Keratinocyte (primary cell): ENCODE measurements around the gene F11. TPM values are rescaled to one million over a fixed set of nuclear protein-coding genes. Genes with fewer than 3 reads are reported as not detected.

ENCODE experiments used
- DNase-seq: peaks from one replicate; pipeline ENCODE4 v3.0.0-alpha.2; 2011; ENCODE audit warnings: low read depth, missing footprints, low spot score
- FAIRE-seq: peaks from 2 replicates; lab custom pipeline; 2011; peaks lifted over from hg19 to GRCh38; lab: Jason Lieb, UNC
- H2AFZ ChIP-seq: 2 replicates; pipeline ENCODE4 v1.6.0; 2012; ENCODE audit warnings: low read length, control low read depth, inconsistent platforms; ENCODE audit not compliant: control insufficient read depth
- H3K27ac ChIP-seq: 2 replicates; pipeline ENCODE4 v1.5.1; 2011; ENCODE audit warnings: low read length; ENCODE audit not compliant: control insufficient read depth, insufficient read depth
- H3K27me3 ChIP-seq: 3 replicates; pipeline ENCODE4 v1.6.0; 2011; ENCODE audit warnings: low read length; ENCODE audit not compliant: control insufficient read depth, insufficient read depth; ENCODE audit errors: extremely low read depth
- H3K36me3 ChIP-seq, 2 experiments: 2 replicates in 1 of 2; 3 replicates in 1 of 2; pipeline ENCODE4 v1.5.1; 2011; ENCODE audit warnings: low read length in 2 of 2, mild to moderate bottlenecking in 1 of 2; ENCODE audit not compliant: control insufficient read depth in 2 of 2, insufficient read depth in 2 of 2; ENCODE audit errors: extremely low read depth in 1 of 2
- H3K4me1 ChIP-seq: 3 replicates; pipeline ENCODE4 v1.5.1; 2011; ENCODE audit warnings: low read length; ENCODE audit not compliant: control insufficient read depth, insufficient read depth; ENCODE audit errors: extremely low read depth
- H3K4me2 ChIP-seq: 3 replicates; pipeline ENCODE4 v1.6.0; 2011; ENCODE audit warnings: low read depth, low read length; ENCODE audit not compliant: control insufficient read depth, insufficient read depth; ENCODE audit errors: extremely low read depth
- H3K4me3 ChIP-seq, 3 experiments: fragments of 200-600 bp in 1 of 3; sonication (generic) in 1 of 3; 2 replicates in 2 of 3; 3 replicates in 1 of 3; pipeline ENCODE4 v1.5.1; 2011 to 2016; ENCODE audit warnings: low read length in 3 of 3, mild to moderate bottlenecking in 3 of 3, control low read depth in 2 of 3, inconsistent platforms in 1 of 3, low read depth in 1 of 3, mixed read lengths in 1 of 3, mixed run types in 1 of 3, moderate library complexity in 1 of 3; ENCODE audit not compliant: control insufficient read depth in 2 of 3, insufficient read depth in 2 of 3; ENCODE audit errors: extremely low read depth in 1 of 3
- H3K79me2 ChIP-seq: 2 replicates; pipeline ENCODE4 v1.6.0; 2012; ENCODE audit warnings: low read length; ENCODE audit not compliant: control insufficient read depth, insufficient read depth
- H3K9ac ChIP-seq: 3 replicates; pipeline ENCODE4 v1.6.0; 2011; ENCODE audit warnings: low read length; ENCODE audit not compliant: control insufficient read depth, insufficient read depth; ENCODE audit errors: extremely low read depth
- H3K9me1 ChIP-seq: 3 replicates; pipeline ENCODE4 v1.6.0; 2011; ENCODE audit warnings: low read length; ENCODE audit not compliant: control insufficient read depth, insufficient read depth; ENCODE audit errors: extremely low read depth
- H3K9me3 ChIP-seq: 2 replicates; pipeline ENCODE4 v1.5.1; 2012; ENCODE audit warnings: low read depth, low read length; ENCODE audit not compliant: control insufficient read depth
- H4K20me1 ChIP-seq: 3 replicates; pipeline ENCODE4 v1.6.0; 2011; ENCODE audit warnings: low read length; ENCODE audit not compliant: control insufficient read depth, insufficient read depth; ENCODE audit errors: extremely low read depth
- EZH2 ChIP-seq: IDR thresholded peaks from one replicate; pipeline ENCODE4 v1.6.1; 2012; ENCODE audit warnings: inconsistent platforms, mild to moderate bottlenecking, low read length, moderate library complexity
- dilution Hi-C: fragments of 300-500 bp; cut with MboI; formaldehyde crosslinking; loops from one replicate; pipeline ENCODE4 v1.7.0; 2020; ENCODE audit warnings: low sequenced_read_pairs; ENCODE audit not compliant: extremely low pct_ligation_motif_present
- polyA plus RNA-seq, 5 experiments: library from polyadenylated mRNA; depleted of rRNA in 3 of 5; stranded (reverse) in 3 of 5; stranded (forward) in 1 of 5; unstranded in 1 of 5; fragments of >200 nt; gene quantifications; 1 replicate in 1 of 5; 2 replicates in 3 of 5; 3 replicates in 1 of 5; pipeline versions ENCODE4 v1.2.1 to v1.2.3, GENCODE V29; 2011 to 2012; ENCODE audit warnings: missing spikeins in 2 of 5, low read depth in 1 of 5, low replicate concordance in 1 of 5
- TF ChIP-seq, protein P1 (sequence below), 3 experiments: IDR thresholded peaks in 1 of 3; conservative IDR thresholded peaks in 1 of 3; optimal IDR thresholded peaks in 1 of 3; 2 replicates in 2 of 3; 3 replicates in 1 of 3; pipeline versions ENCODE3 to v1.5.1; 2011; ENCODE audit warnings: low read length in 3 of 3, mild to moderate bottlenecking in 3 of 3, moderate library complexity in 2 of 3, control low read depth in 1 of 3, inconsistent platforms in 1 of 3; ENCODE audit not compliant: insufficient read depth in 2 of 3; ENCODE audit errors: extremely low read depth in 1 of 3

Gene F11
- polyA plus RNA-seq, 1 donor (not counting 4 experiments of a cell fraction or from before 2014, with no cell fraction given), result not detected

GRCh38 chr4:186330368-186330767 is 64.4 kb downstream of the F11 start:
- Histone ChIP-seq H3K9me1 (no peaks in the 10 kb centered on the region), H3K4me2 (no peak overlapping the region), H3K4me1 (no peaks in the 10 kb centered on the region), H3K4me3 (no peak overlapping the region), H3K9ac (no peak overlapping the region), H2AFZ (no peak overlapping the region), H4K20me1 (no peaks in the 10 kb centered on the region), H3K27me3 (no peaks in the 10 kb centered on the region), H3K36me3 (no peaks in the 10 kb centered on the region), H3K79me2 (no peaks in the 10 kb centered on the region), H3K9me3 (no peaks in the 10 kb centered on the region), H3K27ac (no peak overlapping the region)
- FAIRE-seq, result no peak
- TF ChIP-seq EZH2, result no peak
- TF ChIP-seq, protein P1, sequence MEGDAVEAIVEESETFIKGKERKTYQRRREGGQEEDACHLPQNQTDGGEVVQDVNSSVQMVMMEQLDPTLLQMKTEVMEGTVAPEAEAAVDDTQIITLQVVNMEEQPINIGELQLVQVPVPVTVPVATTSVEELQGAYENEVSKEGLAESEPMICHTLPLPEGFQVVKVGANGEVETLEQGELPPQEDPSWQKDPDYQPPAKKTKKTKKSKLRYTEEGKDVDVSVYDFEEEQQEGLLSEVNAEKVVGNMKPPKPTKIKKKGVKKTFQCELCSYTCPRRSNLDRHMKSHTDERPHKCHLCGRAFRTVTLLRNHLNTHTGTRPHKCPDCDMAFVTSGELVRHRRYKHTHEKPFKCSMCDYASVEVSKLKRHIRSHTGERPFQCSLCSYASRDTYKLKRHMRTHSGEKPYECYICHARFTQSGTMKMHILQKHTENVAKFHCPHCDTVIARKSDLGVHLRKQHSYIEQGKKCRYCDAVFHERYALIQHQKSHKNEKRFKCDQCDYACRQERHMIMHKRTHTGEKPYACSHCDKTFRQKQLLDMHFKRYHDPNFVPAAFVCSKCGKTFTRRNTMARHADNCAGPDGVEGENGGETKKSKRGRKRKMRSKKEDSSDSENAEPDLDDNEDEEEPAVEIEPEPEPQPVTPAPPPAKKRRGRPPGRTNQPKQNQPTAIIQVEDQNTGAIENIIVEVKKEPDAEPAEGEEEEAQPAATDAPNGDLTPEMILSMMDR (optimal IDR thresholded peaks at IDR 0.05 in 1 of 3, IDR thresholded peaks at IDR 0.05 in 1 of 3, conservative IDR thresholded peaks at IDR 0.05 in 1 of 3; ENCODE audit: extremely low read depth in 1 of 3, insufficient read depth in 2 of 3, low read length in 3 of 3), result no peak
- no peak for DNase-seq
- dilution Hi-C loops, result no loop called here

DNA sequence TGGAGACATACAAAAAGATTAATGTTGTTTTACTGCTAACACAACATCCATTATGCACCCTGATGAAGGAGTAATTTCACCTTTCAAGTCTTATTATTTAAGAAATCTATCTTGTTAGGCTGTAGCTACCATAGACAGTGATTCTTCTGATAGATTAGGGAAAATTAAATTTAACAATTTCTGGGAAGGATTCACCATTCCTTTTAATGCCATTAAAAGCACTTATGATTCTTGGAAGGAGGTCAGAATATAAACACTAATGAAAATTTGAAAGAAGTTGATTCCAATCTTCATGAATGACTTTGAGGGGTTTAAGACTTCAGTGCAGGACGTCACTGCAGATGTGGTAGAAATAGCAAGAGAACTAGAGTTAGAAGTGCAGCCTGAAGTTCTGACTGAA is 69.8 kb downstream of the F11 start:
- Histone ChIP-seq H3K27me3 (no peaks in the 10 kb centered on the region), H3K9ac (no peak overlapping the region), H3K27ac (no peak overlapping the region), H2AFZ (no peak overlapping the region), H4K20me1 (no peaks in the 10 kb centered on the region), H3K4me3 (no peak overlapping the region), H3K4me1 (no peaks in the 10 kb centered on the region), H3K79me2 (no peaks in the 10 kb centered on the region), H3K9me1 (no peaks in the 10 kb centered on the region), H3K4me2 (no peak overlapping the region), H3K9me3 (no peaks in the 10 kb centered on the region), H3K36me3 (no peaks in the 10 kb centered on the region)
- dilution Hi-C loops, result no loop called here
- no peak for DNase-seq
- no peak for FAIRE-seq
- TF ChIP-seq EZH2, result no peak
- TF ChIP-seq, protein P1 (optimal IDR thresholded peaks at IDR 0.05 in 1 of 3, IDR thresholded peaks at IDR 0.05 in 1 of 3, conservative IDR thresholded peaks at IDR 0.05 in 1 of 3; ENCODE audit: extremely low read depth in 1 of 3, insufficient read depth in 2 of 3, low read length in 3 of 3), result no peak

Other genes with a start within 250 kb of the F11 start
- gene TLR3, start 197.0 kb upstream of the F11 start, polyA plus RNA-seq, result 5.6 to 9.3 TPM (median 8.8 TPM) in 3 replicates
- 0.41 to 0.68 TPM (median 0.66 TPM) in 3 replicates for gene FAM149A, start 161.5 kb upstream of the F11 start, polyA plus RNA-seq
- 4.8 to 10.2 TPM (median 8.8 TPM) in 3 replicates for gene CYP4V2, start 74.6 kb upstream of the F11 start, polyA plus RNA-seq
- 0.04 TPM in 2 of 3 replicates, not detected in the other for gene KLKB1, start 38.7 kb upstream of the F11 start, polyA plus RNA-seq